Neural cell (in vitro differentiated cells): ENCODE measurements around the gene AIM2. TPM values are rescaled to one million over a fixed set of nuclear protein-coding genes. Genes with fewer than 3 reads are reported as not detected.

Experiments used
- H2AFZ ChIP-seq: fragments of 200-600, 300-800 bp; sonication (generic), shearing (Covaris generic); 2 replicates; pipeline ENCODE4 v1.6.0; 2014; ENCODE audit warnings: low read depth, mild to moderate bottlenecking, antibody characterized with exemption, low read length, moderate library complexity
- H3F3A ChIP-seq: fragments of 200-600 bp; shearing (Covaris generic); 2 replicates; pipeline ENCODE4 v1.6.1; 2016; ENCODE audit warnings: mild to moderate bottlenecking, moderate library complexity, mixed read lengths, antibody characterized with exemption, low read length; ENCODE audit not compliant: insufficient read depth, poor library complexity, severe bottlenecking
- H3K27ac ChIP-seq: fragments of 200-600, 300-800 bp; sonication (generic), shearing (Covaris generic); 2 replicates; pipeline ENCODE4 v1.5.1; 2014; ENCODE audit warnings: mild to moderate bottlenecking, low read length, moderate library complexity
- H3K27me3 ChIP-seq: fragments of 300-800, 200-600 bp; sonication (generic), shearing (Covaris generic); 2 replicates; pipeline ENCODE4 v1.6.0; 2014; ENCODE audit warnings: mild to moderate bottlenecking, low read depth, low read length, moderate library complexity; ENCODE audit not compliant: insufficient read depth
- H3K36me3 ChIP-seq: fragments of 300-800, 200-600 bp; sonication (generic), shearing (Covaris generic); 2 replicates; pipeline ENCODE4 v1.5.1; 2014; ENCODE audit warnings: mild to moderate bottlenecking, antibody characterized with exemption, low read length, moderate library complexity; ENCODE audit not compliant: insufficient read depth
- H3K4me2 ChIP-seq: fragments of 300-800, 200-600 bp; sonication (generic), shearing (Covaris generic); 2 replicates; pipeline ENCODE4 v1.6.0; 2014; ENCODE audit warnings: mild to moderate bottlenecking, low read length
- H3K4me3 ChIP-seq: fragments of 300-800, 200-600 bp; sonication (generic), shearing (Covaris generic); 2 replicates; pipeline ENCODE4 v1.5.1; 2014; ENCODE audit warnings: mild to moderate bottlenecking, low read length, moderate library complexity
- H3K79me2 ChIP-seq: fragments of 200-600 bp; shearing (Covaris generic); replicated peaks from 2 replicates; pipeline ENCODE4 v1.6.0; 2014; ENCODE audit warnings: mild to moderate bottlenecking, low read length, moderate library complexity; ENCODE audit not compliant: insufficient read depth
- H3K9ac ChIP-seq: fragments of 300-800, 200-600 bp; sonication (generic), shearing (Covaris generic); 2 replicates; pipeline ENCODE4 v1.6.1; 2016; ENCODE audit warnings: mild to moderate bottlenecking, low read length, mixed read lengths
- H3K9me2 ChIP-seq: fragments of 200-600 bp; shearing (Covaris generic); 2 replicates; pipeline ENCODE4 v1.6.1; 2016; ENCODE audit warnings: mild to moderate bottlenecking, low read length, mixed read lengths; ENCODE audit not compliant: insufficient read depth
- H3K9me3 ChIP-seq: fragments of 200-600, 300-800 bp; sonication (generic), shearing (Covaris generic); 2 replicates; pipeline ENCODE4 v1.6.1; 2016; ENCODE audit warnings: mild to moderate bottlenecking, mixed run types, low read length, moderate library complexity, mixed read lengths
- H4K20me1 ChIP-seq: fragments of 200-600 bp; shearing (Covaris generic); 2 replicates; pipeline ENCODE4 v1.6.1; 2016; ENCODE audit warnings: mild to moderate bottlenecking, mixed run types; ENCODE audit not compliant: insufficient read depth
- EP300 ChIP-seq: fragments of 450-650 bp; conservative IDR thresholded peaks from 2 replicates; pipeline ENCODE4 v1.6.1; 2014; ENCODE audit warnings: antibody characterized with exemption, mild to moderate bottlenecking, moderate library complexity; ENCODE audit not compliant: poor library complexity, severe bottlenecking
- EZH2 ChIP-seq: fragments of 200-600, 300-800 bp; shearing (Covaris generic), sonication (generic); IDR thresholded peaks from 2 replicates; pipeline ENCODE4 v1.6.1; 2014; ENCODE audit warnings: antibody characterized with exemption, low read length, borderline replicate concordance, mild to moderate bottlenecking; ENCODE audit not compliant: insufficient read depth, poor library complexity, severe bottlenecking
- MXI1 ChIP-seq: fragments of 450-650 bp; conservative IDR thresholded peaks from 2 replicates; pipeline ENCODE4 v1.6.1; 2014; ENCODE audit warnings: antibody characterized with exemption, mild to moderate bottlenecking; ENCODE audit not compliant: poor library complexity, severe bottlenecking
- POLR2AphosphoS5 ChIP-seq: IDR thresholded peaks from 2 replicates; pipeline ENCODE4 v1.6.1; 2012
- RAD21 ChIP-seq: fragments of 450-650 bp; conservative IDR thresholded peaks from 2 replicates; pipeline ENCODE4 v1.6.1; 2014; ENCODE audit warnings: antibody characterized with exemption, mild to moderate bottlenecking, moderate library complexity
- SMC3 ChIP-seq: fragments of 450-650 bp; conservative IDR thresholded peaks from 2 replicates; pipeline ENCODE4 v1.6.1; 2014; ENCODE audit warnings: antibody characterized with exemption, mild to moderate bottlenecking, moderate library complexity; ENCODE audit not compliant: poor library complexity
- TAF1 ChIP-seq: IDR thresholded peaks from 2 replicates; pipeline ENCODE4 v1.6.1; 2012; ENCODE audit warnings: low read depth
- polyA plus RNA-seq: library from polyadenylated mRNA; depleted of rRNA; stranded (reverse); fragments of >200 nt; gene quantifications from 2 replicates; pipeline ENCODE4 v1.2.3, GENCODE V29; 2014
- TF ChIP-seq, protein P1 (sequence below): fragments of 450-650 bp; IDR thresholded peaks from 2 replicates; pipeline ENCODE4 v1.5.1; 2014; ENCODE audit warnings: antibody characterized with exemption, mild to moderate bottlenecking, moderate library complexity; ENCODE audit not compliant: poor library complexity, severe bottlenecking
- TF ChIP-seq, protein P2 (sequence below): IDR thresholded peaks from 2 replicates; pipeline ENCODE4 v1.6.1; 2012; ENCODE audit warnings: borderline replicate concordance

AIM2 gene
- polyA plus RNA-seq, 1 donor from 2014 or later = 11.1 TPM

DNA sequence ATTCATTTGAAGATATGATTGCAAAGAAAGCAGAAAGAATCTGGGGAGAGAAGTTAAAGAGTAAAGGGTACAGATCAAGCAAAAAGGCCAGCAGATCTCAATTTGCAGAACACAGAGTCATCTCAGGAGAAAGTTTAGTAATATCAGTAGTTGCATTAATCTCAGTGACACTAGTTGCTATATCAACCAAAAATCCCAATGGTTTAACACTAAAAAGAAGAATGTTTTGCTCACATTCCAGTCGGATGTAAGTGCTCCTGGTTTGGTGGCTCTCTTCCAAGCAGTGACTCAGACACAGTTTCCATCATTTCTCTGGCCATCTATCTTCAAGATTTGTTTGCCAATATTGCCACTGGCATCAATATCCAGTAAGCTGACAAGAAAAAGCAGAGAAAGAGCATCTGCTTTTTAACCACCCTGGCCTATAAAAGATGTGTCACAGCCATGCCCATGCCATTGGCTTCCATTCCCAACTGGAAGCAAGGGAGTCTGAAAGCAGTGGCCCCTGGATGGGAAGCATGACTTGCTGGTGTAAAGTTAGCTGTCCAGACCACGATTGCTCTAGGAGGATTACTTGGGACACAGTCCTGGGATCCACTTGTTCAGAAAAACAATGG, 45.5 kb upstream of the AIM2 start:
- Histone ChIP-seq H3K79me2 (no peaks in the 10 kb centered on the region), H3K9me3 (no peaks in the 10 kb centered on the region), H3K27ac (no peak overlapping the region), H3K9me2 (no peaks in the 10 kb centered on the region), H3F3A (peaks cover 5% of the 10 kb centered on the region), H3K9ac (no peak overlapping the region), H4K20me1 (no peaks in the 10 kb centered on the region), H3K4me3 (no peak overlapping the region), H3K4me2 (no peak overlapping the region), H3K36me3 (no peaks in the 10 kb centered on the region), H2AFZ (no peak overlapping the region), H3K27me3 (no peaks in the 10 kb centered on the region)
- TF ChIP-seq POLR2AphosphoS5 = no peak
- TF ChIP-seq, protein P1, sequence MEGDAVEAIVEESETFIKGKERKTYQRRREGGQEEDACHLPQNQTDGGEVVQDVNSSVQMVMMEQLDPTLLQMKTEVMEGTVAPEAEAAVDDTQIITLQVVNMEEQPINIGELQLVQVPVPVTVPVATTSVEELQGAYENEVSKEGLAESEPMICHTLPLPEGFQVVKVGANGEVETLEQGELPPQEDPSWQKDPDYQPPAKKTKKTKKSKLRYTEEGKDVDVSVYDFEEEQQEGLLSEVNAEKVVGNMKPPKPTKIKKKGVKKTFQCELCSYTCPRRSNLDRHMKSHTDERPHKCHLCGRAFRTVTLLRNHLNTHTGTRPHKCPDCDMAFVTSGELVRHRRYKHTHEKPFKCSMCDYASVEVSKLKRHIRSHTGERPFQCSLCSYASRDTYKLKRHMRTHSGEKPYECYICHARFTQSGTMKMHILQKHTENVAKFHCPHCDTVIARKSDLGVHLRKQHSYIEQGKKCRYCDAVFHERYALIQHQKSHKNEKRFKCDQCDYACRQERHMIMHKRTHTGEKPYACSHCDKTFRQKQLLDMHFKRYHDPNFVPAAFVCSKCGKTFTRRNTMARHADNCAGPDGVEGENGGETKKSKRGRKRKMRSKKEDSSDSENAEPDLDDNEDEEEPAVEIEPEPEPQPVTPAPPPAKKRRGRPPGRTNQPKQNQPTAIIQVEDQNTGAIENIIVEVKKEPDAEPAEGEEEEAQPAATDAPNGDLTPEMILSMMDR = no peak
- TF ChIP-seq TAF1 = no peak
- TF ChIP-seq, protein P2, sequence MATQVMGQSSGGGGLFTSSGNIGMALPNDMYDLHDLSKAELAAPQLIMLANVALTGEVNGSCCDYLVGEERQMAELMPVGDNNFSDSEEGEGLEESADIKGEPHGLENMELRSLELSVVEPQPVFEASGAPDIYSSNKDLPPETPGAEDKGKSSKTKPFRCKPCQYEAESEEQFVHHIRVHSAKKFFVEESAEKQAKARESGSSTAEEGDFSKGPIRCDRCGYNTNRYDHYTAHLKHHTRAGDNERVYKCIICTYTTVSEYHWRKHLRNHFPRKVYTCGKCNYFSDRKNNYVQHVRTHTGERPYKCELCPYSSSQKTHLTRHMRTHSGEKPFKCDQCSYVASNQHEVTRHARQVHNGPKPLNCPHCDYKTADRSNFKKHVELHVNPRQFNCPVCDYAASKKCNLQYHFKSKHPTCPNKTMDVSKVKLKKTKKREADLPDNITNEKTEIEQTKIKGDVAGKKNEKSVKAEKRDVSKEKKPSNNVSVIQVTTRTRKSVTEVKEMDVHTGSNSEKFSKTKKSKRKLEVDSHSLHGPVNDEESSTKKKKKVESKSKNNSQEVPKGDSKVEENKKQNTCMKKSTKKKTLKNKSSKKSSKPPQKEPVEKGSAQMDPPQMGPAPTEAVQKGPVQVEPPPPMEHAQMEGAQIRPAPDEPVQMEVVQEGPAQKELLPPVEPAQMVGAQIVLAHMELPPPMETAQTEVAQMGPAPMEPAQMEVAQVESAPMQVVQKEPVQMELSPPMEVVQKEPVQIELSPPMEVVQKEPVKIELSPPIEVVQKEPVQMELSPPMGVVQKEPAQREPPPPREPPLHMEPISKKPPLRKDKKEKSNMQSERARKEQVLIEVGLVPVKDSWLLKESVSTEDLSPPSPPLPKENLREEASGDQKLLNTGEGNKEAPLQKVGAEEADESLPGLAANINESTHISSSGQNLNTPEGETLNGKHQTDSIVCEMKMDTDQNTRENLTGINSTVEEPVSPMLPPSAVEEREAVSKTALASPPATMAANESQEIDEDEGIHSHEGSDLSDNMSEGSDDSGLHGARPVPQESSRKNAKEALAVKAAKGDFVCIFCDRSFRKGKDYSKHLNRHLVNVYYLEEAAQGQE = no peak
- TF ChIP-seq RAD21 = no peak
- no peak for TF ChIP-seq SMC3
- no peak for TF ChIP-seq EZH2
- no peak for TF ChIP-seq MXI1
- TF ChIP-seq EP300 = no peak

DNA sequence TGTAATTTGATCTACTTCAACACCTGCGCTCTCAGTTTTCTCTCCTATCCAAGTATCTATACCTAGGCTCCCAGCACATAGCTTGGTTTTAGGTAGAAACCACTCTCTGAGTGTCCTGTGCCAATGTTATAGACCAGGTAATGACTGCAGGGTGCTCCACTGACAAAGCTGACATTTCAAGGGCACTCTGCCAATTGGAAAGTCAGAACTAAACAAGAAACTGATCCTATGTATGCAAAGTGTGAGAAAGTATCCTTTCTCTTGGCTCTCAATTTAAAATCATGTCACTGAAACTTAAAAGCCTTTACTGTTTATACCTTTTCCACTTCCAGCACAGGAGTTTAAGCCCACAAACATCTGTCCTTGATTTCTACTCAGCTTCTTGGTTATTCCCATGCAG, 45.0 kb upstream of the AIM2 start:
- Histone ChIP-seq H3K9me2 (no peaks in the 10 kb centered on the region), H3K27ac (no peak overlapping the region), H3F3A (peaks cover 5% of the 10 kb centered on the region), H3K9ac (no peak overlapping the region), H3K9me3 (no peaks in the 10 kb centered on the region), H3K36me3 (no peaks in the 10 kb centered on the region), H2AFZ (no peak overlapping the region), H3K4me2 (no peak overlapping the region), H3K4me3 (no peak overlapping the region), H3K79me2 (no peaks in the 10 kb centered on the region), H3K27me3 (no peaks in the 10 kb centered on the region), H4K20me1 (no peaks in the 10 kb centered on the region)
- TF ChIP-seq MXI1 = no peak
- TF ChIP-seq RAD21 = no peak
- no peak for TF ChIP-seq EZH2
- TF ChIP-seq, protein P1 = no peak
- no peak for TF ChIP-seq TAF1
- no peak for TF ChIP-seq SMC3
- TF ChIP-seq, protein P2 = no peak
- TF ChIP-seq EP300 = no peak
- TF ChIP-seq POLR2AphosphoS5 = no peak
